T-cell (primary cell): ENCODE results near the gene SLC35B3. TPM values are rescaled to one million over a fixed set of nuclear protein-coding genes. Genes with fewer than 3 reads are reported as not detected.
"Not testable (repeated sequence)": the region's sequence is repeated elsewhere in the genome, so short reads cannot be mapped to it uniquely, and the experiment has no call there.

Source experiments
- ATAC-seq, 4 experiments: fragments of 200-7000 bp in 3 of 4; fragments of 150-1000 bp in 1 of 4; cut with Tn5 transposase; replicated peaks in 1 of 4; 1 replicate in 3 of 4; 2 replicates in 1 of 4; pipeline ENCODE4 v1.10.0; 2021; ENCODE audit warnings: moderate library complexity in 3 of 4, mild to moderate bottlenecking in 2 of 4, moderate number of reproducible peaks in 1 of 4
- CTCF ChIA-PET, 2 donors: fragments of 300-600 bp; sonication (Branson Sonifier 250); formaldehyde crosslinking; loops; one replicate each; lab custom pipeline; 2022; ENCODE audit warnings: antibody characterized with exemption in 2 of 2; lab: Charles Lee
- POLR2A ChIA-PET, 2 donors: fragments of 300-600 bp; sonication (Branson Sonifier 250); formaldehyde crosslinking; loops; one replicate each; lab custom pipeline; 2022; ENCODE audit warnings: antibody characterized with exemption in 2 of 2; lab: Charles Lee
- DNase-seq, 35 experiments: peaks; one replicate each; pipeline versions ENCODE4 v3.0.0 to v3.0.0-alpha.2; 2013 to 2023
- H3K27ac ChIP-seq: one replicate; pipeline ENCODE4 v1.5.1; 2013; ENCODE audit warnings: low read length
- H3K27me3 ChIP-seq, 2 experiments: replicated peaks in 1 of 2; 1 replicate in 1 of 2; 2 replicates in 1 of 2; pipeline versions ENCODE4 v1.6.1 to v1.7.0; 2013; ENCODE audit warnings: low read length in 1 of 2, mixed read lengths in 1 of 2; ENCODE audit not compliant: control insufficient read depth in 2 of 2, insufficient read depth in 2 of 2; ENCODE audit errors: extremely low read depth in 1 of 2
- H3K36me3 ChIP-seq, 2 donors: 1 replicate in 1 of 2; 2 replicates in 1 of 2; pipeline versions ENCODE4 v1.6.1 to v1.7.0; 2013; ENCODE audit warnings: low read length in 1 of 2; ENCODE audit not compliant: control insufficient read depth in 2 of 2, insufficient read depth in 1 of 2; ENCODE audit errors: extremely low read depth in 1 of 2
- H3K4me1 ChIP-seq, 2 experiments: 1 replicate in 1 of 2; 2 replicates in 1 of 2; pipeline versions ENCODE4 v1.6.1 to v1.7.0; 2013; ENCODE audit warnings: low read length in 2 of 2, mixed read lengths in 1 of 2; ENCODE audit not compliant: insufficient read depth in 2 of 2, control insufficient read depth in 1 of 2; ENCODE audit errors: extremely low read depth in 1 of 2
- H3K4me3 ChIP-seq, 2 donors: 1 replicate in 1 of 2; 2 replicates in 1 of 2; pipeline versions ENCODE4 v1.5.1 to v1.7.0; 2013; ENCODE audit warnings: mild to moderate bottlenecking in 2 of 2, low read length in 1 of 2, moderate library complexity in 1 of 2; ENCODE audit not compliant: control insufficient read depth in 1 of 2; ENCODE audit errors: extremely low read depth in 1 of 2
- H3K9me3 ChIP-seq: 2 replicates; pipeline ENCODE4 v1.7.0; 2013
- H3K27ac Mint-ChIP-seq, 2 donors: one replicate each; pipeline ENCODE4 v1.8.0; 2020 to 2021; ENCODE audit warnings: mild to moderate bottlenecking in 2 of 2, mixed read lengths in 2 of 2
- H3K27me3 Mint-ChIP-seq, 2 donors: one replicate each; pipeline ENCODE4 v1.8.0; 2021 to 2022; ENCODE audit warnings: mixed read lengths in 2 of 2
- H3K36me3 Mint-ChIP-seq: one replicate; pipeline ENCODE4 v1.8.0; 2021; ENCODE audit warnings: mixed read lengths
- H3K4me1 Mint-ChIP-seq, 3 donors: one replicate each; pipeline ENCODE4 v1.8.0; 2020 to 2022; ENCODE audit warnings: mixed read lengths in 3 of 3, mild to moderate bottlenecking in 1 of 3
- H3K4me3 Mint-ChIP-seq, 3 donors: one replicate each; pipeline ENCODE4 v1.8.0; 2020 to 2022; ENCODE audit warnings: mild to moderate bottlenecking in 3 of 3, mixed read lengths in 3 of 3, moderate library complexity in 3 of 3
- H3K9me3 Mint-ChIP-seq, 3 donors: one replicate each; pipeline ENCODE4 v1.8.0; 2020 to 2022; ENCODE audit warnings: mixed read lengths in 3 of 3
- WGBS: methylation state at CpG from one replicate; pipeline ENCODE4 v1.1.5; 2013; ENCODE audit warnings: missing lambda C conversion rate; ENCODE audit not compliant: insufficient coverage; 5-methylcytosine and 5-hydroxymethylcytosine counted together
- total RNA-seq, 35 experiments: library from RNA in 6 of 35; stranded (reverse) in 6 of 35; fragments of 120-200 nt in 1 of 35; gene quantifications; one replicate each; pipeline versions ENCODE4 v1.2.1 to v1.2.4 and lab custom pipeline; 2013 to 2026

Gene SLC35B3
- total RNA-seq, 5 donors from 2014 or later (not counting 1 experiment from before 2014, with no cell fraction given) = 6.6 to 12.0 (median 11.0) TPM

DNA sequence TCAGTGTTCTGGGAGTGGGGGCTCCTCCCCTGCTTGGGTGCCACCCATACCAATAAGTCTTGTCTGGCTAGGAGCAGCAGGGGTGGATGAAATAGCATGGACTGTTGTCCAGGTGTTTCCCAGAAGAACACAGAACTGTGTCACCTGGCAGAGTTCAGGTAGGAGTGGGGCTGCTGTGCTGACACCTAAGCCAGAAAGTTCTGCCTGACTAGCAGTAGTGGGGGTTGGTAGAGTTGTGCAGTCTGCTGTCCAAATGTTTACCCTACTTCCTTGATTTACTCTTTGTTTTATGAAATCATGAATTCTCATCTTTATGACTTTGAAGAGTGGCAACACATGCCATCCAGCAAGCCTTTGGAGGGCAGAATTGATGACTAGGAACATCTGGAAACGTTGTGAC, 27.3 kb upstream of the SLC35B3 start:
- Mint-ChIP-seq H3K27me3 (peaks cover 0 to 2% of the 10 kb centered on the region in 2 donors), H3K9me3 (peaks cover 0 to 18% (median 5%) of the 10 kb centered on the region in 3 donors), H3K4me1 (no peaks in the 10 kb centered on the region), H3K36me3 (peaks cover 11% of the 10 kb centered on the region), H3K27ac (no peak overlapping the region), H3K4me3 (no peak overlapping the region)
- CTCF ChIA-PET = no interaction called here
- Histone ChIP-seq H3K27ac (no peak overlapping the region), H3K27me3 (no peaks in the 10 kb centered on the region), H3K36me3 (no peaks in the 10 kb centered on the region), H3K4me3 (no peak overlapping the region), H3K9me3 (peaks cover 3% of the 10 kb centered on the region), H3K4me1 (no peaks in the 10 kb centered on the region)
- DNase-seq (no peak), ATAC-seq (no peak)
- WGBS = no CpG with 5 or more reads among the region's 1 CpG
- POLR2A ChIA-PET = no interaction called here

GRCh38 chr6:8462169-8462568, 26.8 kb upstream of the SLC35B3 start:
- no peak for ATAC-seq
- H3K9me3 Mint-ChIP-seq = peaks cover 0 to 18% (median 5%) of the 10 kb centered on the region in 3 donors

DNA sequence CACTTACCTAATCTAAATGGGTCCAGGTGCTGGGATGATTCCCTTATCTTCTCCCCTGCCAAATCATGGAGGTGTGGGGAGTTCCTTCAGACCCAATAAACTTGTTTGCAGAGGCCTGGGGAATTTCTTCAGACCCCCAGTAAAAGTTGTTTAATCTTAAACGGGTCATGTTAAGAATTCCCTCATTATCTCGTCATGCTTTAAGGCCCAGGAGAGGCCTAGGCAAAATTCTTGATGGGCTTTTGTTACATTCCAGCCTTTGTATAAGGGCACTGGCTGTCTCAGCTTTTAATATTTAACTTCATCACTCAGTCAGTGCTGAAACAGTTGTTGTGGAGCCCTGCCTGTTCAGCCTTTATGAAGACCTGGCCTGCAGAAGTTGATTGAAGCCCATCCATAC, 11.0 kb upstream of the SLC35B3 start:
- POLR2A ChIA-PET = no interaction called here
- no peaks in the 10 kb centered on the region for H3K9me3 ChIP-seq
- no peak overlapping the region for H3K27ac ChIP-seq
- Mint-ChIP-seq H3K4me3 (no peak overlapping the region), H3K9me3 (peaks cover 0 to 4% (median 0%) of the 10 kb centered on the region in 3 donors), H3K27me3 (no peaks in the 10 kb centered on the region), H3K36me3 (no peaks in the 10 kb centered on the region), H3K27ac (no peak overlapping the region), H3K4me1 (no peaks in the 10 kb centered on the region)
- H3K27me3 ChIP-seq = no peaks in the 10 kb centered on the region
- DNase-seq (no peak), ATAC-seq (no peak)
- WGBS = no CpG with 5 or more reads among the region's 2 CpGs
- no peak overlapping the region for H3K4me3 ChIP-seq
- H3K36me3 ChIP-seq = no peaks in the 10 kb centered on the region
- CTCF ChIA-PET = no interaction called here
- no peaks in the 10 kb centered on the region for H3K4me1 ChIP-seq

More at GRCh38 chr6:8462169-8462568, 26.8 kb upstream of the SLC35B3 start:
- no peak for DNase-seq
- no peaks in the 10 kb centered on the region for H3K36me3 ChIP-seq
- peaks cover 3% of the 10 kb centered on the region for H3K9me3 ChIP-seq
- peaks cover 0 to 2% of the 10 kb centered on the region in 2 donors for H3K27me3 Mint-ChIP-seq
- peaks cover 11% of the 10 kb centered on the region for H3K36me3 Mint-ChIP-seq
- H3K27ac ChIP-seq = no peak overlapping the region
- no peak overlapping the region for H3K4me3 ChIP-seq
- no peaks in the 10 kb centered on the region for H3K4me1 Mint-ChIP-seq
- H3K27me3 ChIP-seq = no peaks in the 10 kb centered on the region
- CTCF ChIA-PET = no interaction called here
- no peak overlapping the region for H3K4me3 Mint-ChIP-seq
- H3K27ac Mint-ChIP-seq = no peak overlapping the region
- H3K4me1 ChIP-seq = no peaks in the 10 kb centered on the region
- POLR2A ChIA-PET = no interaction called here
- no CpG with 5 or more reads among the region's 3 CpGs for WGBS

DNA sequence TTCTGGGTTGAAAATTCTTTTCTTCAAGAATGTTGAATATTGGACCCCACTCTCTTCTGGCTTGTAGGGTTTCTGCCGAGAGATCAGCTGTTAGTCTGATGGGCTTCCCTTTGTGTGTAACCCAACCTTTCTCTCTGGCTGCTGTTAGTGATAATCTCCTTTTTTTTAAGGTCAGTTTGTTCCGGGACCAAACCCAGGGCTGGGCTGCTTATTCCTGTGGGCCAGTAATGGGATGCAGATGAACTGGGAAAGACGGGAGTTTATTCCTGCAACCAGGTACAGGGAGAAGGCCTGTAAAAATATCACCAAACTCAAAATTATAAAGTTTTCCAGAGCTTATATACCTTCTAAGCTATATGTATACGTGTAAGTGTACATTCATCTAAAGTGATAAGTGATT, 10.6 kb upstream of the SLC35B3 start:
- H3K4me1 ChIP-seq, H3K27me3 Mint-ChIP-seq, H3K27me3 ChIP-seq, POLR2A ChIA-PET, H3K4me3 Mint-ChIP-seq, H3K27ac Mint-ChIP-seq, CTCF ChIA-PET, H3K9me3 ChIP-seq, H3K4me1 Mint-ChIP-seq, H3K27ac ChIP-seq, H3K9me3 Mint-ChIP-seq, H3K4me3 ChIP-seq, DNase-seq, H3K36me3 ChIP-seq, H3K36me3 Mint-ChIP-seq, ATAC-seq: not testable (repeated sequence)
- WGBS = no CpG with 5 or more reads among the region's 4 CpGs

DNA sequence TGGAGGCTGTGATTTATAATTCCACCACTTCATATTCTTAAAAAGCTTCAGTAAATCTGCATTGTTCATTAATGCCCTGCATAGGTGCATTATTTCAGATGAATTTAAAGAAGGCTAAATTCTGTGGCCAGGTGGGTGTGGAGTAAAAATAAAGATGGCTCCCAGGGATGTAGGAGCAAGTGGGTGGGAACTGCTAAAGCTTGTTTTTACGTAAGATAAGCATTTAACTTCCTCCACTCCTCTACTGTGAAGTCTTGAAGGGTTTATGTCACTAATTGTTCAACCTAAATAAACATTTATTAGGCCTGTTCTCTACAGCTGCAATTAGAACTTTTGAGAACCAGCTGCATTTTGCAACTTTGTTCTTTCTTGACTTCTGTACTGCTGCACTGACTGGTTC, 6.8 kb upstream of the SLC35B3 start:
- Histone ChIP-seq H3K4me3 (no peak overlapping the region), H3K9me3 (no peaks in the 10 kb centered on the region), H3K27me3 (no peaks in the 10 kb centered on the region), H3K4me1 (no peaks in the 10 kb centered on the region), H3K27ac (no peak overlapping the region), H3K36me3 (no peaks in the 10 kb centered on the region)
- DNase-seq = no peak
- ATAC-seq = no peak
- H3K4me3 Mint-ChIP-seq = no peak overlapping the region
- H3K27me3 Mint-ChIP-seq = no peaks in the 10 kb centered on the region
- WGBS = no CpG with 5 or more reads among the region's 1 CpG
- no peaks in the 10 kb centered on the region for H3K4me1 Mint-ChIP-seq
- ChIA-PET CTCF (no interaction called here), POLR2A (no interaction called here)
- H3K27ac Mint-ChIP-seq = no peak overlapping the region
- peaks cover 0 to 4% (median 0%) of the 10 kb centered on the region in 3 donors for H3K9me3 Mint-ChIP-seq
- no peaks in the 10 kb centered on the region for H3K36me3 Mint-ChIP-seq

DNA sequence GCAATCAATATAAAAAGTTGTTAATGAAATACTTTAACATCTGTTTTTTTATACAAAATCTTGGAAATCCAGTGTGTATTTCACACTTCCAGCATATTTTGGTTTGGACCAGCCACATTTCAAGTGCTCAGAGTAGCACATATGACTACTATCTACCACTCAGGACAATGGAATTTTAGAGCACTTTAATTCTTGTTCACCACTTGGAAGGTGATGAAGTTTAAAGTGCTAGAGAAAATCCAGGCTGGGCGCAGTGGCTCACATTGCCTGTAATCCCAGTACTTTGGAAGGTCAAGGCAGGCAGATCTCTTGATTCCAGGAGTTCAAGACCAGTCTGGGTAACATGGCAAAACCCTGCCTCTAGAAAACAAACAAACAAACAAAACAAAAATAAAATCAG, 6.1 kb upstream of the SLC35B3 start:
- Mint-ChIP-seq H3K36me3 (no peaks in the 10 kb centered on the region), H3K4me3 (no peak overlapping the region), H3K27me3 (no peaks in the 10 kb centered on the region), H3K27ac (no peak overlapping the region), H3K4me1 (peaks cover under 1 to 3% (median 2%) of the 10 kb centered on the region in 3 donors), H3K9me3 (peaks cover 0 to 4% (median 0%) of the 10 kb centered on the region in 3 donors)
- Histone ChIP-seq H3K4me1 (no peaks in the 10 kb centered on the region), H3K4me3 (no peak overlapping the region), H3K36me3 (no peaks in the 10 kb centered on the region), H3K27ac (no peak overlapping the region), H3K9me3 (no peaks in the 10 kb centered on the region), H3K27me3 (no peaks in the 10 kb centered on the region)
- DNase-seq (no peak), ATAC-seq (no peak)
- ChIA-PET POLR2A (no interaction called here), CTCF (no interaction called here)
- no CpG with 5 or more reads among the region's 1 CpG for WGBS
